B cell (primary cell): ENCODE results near the gene CACNA2D1. TPM values are rescaled to one million over a fixed set of nuclear protein-coding genes. Genes with fewer than 3 reads are reported as not detected.

ENCODE experiments used
- ATAC-seq: fragments of 200-7000 bp; cut with Tn5 transposase; one replicate; pipeline ENCODE4 v1.10.0; 2021; ENCODE audit warnings: low read depth, mild to moderate bottlenecking, moderate number of reproducible peaks, moderate library complexity
- CTCF ChIA-PET: fragments of 350-600 bp; sonication (Branson Sonifier 250); formaldehyde crosslinking; loops from one replicate; lab custom pipeline; 2021; ENCODE audit warnings: antibody characterized with exemption, inconsistent platforms; lab: Charles Lee
- POLR2A ChIA-PET: fragments of 350-600 bp; sonication (Branson Sonifier 250); formaldehyde crosslinking; loops from one replicate; lab custom pipeline; 2021; ENCODE audit warnings: antibody characterized with exemption; lab: Charles Lee
- DNase-seq: peaks from one replicate; pipeline ENCODE4 v3.0.0; 2013
- H2AFZ ChIP-seq: 2 replicates; pipeline ENCODE4 v1.6.1; 2012; ENCODE audit warnings: mild to moderate bottlenecking, low read depth, low read length; ENCODE audit not compliant: insufficient read depth, poor library complexity, severe bottlenecking
- H3K27ac ChIP-seq, 2 donors: 1 replicate in 1 of 2; 2 replicates in 1 of 2; pipeline ENCODE4 v1.5.1; 2012 to 2013; ENCODE audit warnings: low read length in 2 of 2, mild to moderate bottlenecking in 2 of 2, moderate library complexity in 1 of 2
- H3K27me3 ChIP-seq, 4 experiments: fragments of 200-600 bp in 1 of 4; sonication (generic) in 1 of 4; replicated peaks in 1 of 4; 1 replicate in 2 of 4; 2 replicates in 2 of 4; pipeline versions ENCODE4 v1.6.1 to v1.7.0; 2013 to 2016; ENCODE audit warnings: low read length in 3 of 4, mild to moderate bottlenecking in 2 of 4, mixed read lengths in 1 of 4, moderate library complexity in 1 of 4; ENCODE audit not compliant: insufficient read depth in 4 of 4, control insufficient read depth in 3 of 4; ENCODE audit errors: control extremely low read depth in 1 of 4
- H3K36me3 ChIP-seq, 2 experiments: replicated peaks in 1 of 2; 1 replicate in 1 of 2; 2 replicates in 1 of 2; pipeline versions ENCODE4 v1.6.1 to v1.7.1; 2013; ENCODE audit warnings: low read length in 1 of 2; ENCODE audit not compliant: insufficient read depth in 2 of 2, control insufficient read depth in 1 of 2; ENCODE audit errors: control extremely low read depth in 1 of 2, extremely low read depth in 1 of 2
- H3K4me1 ChIP-seq, 2 donors: fragments of 200-600 bp in 1 of 2; sonication (generic) in 1 of 2; 1 replicate in 1 of 2; 2 replicates in 1 of 2; pipeline versions ENCODE4 v1.5.1 to v1.6.1; 2013 to 2017; ENCODE audit warnings: low read length in 2 of 2; ENCODE audit not compliant: control insufficient read depth in 2 of 2, insufficient read depth in 2 of 2
- H3K4me2 ChIP-seq: replicated peaks from 2 replicates; pipeline ENCODE3; 2012; ENCODE audit warnings: mild to moderate bottlenecking, low read depth, low read length; ENCODE audit not compliant: poor library complexity, severe bottlenecking
- H3K4me3 ChIP-seq, 5 experiments: fragments of 200-600 bp in 1 of 5; sonication (generic) in 1 of 5; 1 replicate in 3 of 5; 2 replicates in 2 of 5; pipeline versions ENCODE4 v1.5.1 to v1.7.0; 2011 to 2016; ENCODE audit warnings: low read length in 4 of 5, mild to moderate bottlenecking in 4 of 5, low read depth in 2 of 5, control low read depth in 1 of 5, moderate library complexity in 1 of 5; ENCODE audit not compliant: insufficient read depth in 1 of 5; ENCODE audit errors: control extremely low read depth in 1 of 5, extremely low read depth in 1 of 5
- H3K79me2 ChIP-seq: fragments of 200-600 bp; sonication (generic); one replicate; pipeline ENCODE4 v1.6.0; 2016; ENCODE audit warnings: low read length; ENCODE audit not compliant: control insufficient read depth, insufficient read depth
- H3K9ac ChIP-seq: fragments of 200-600 bp; sonication (generic); 2 replicates; pipeline ENCODE4 v1.6.1; 2017; ENCODE audit warnings: mild to moderate bottlenecking, low read length, moderate library complexity
- H3K9me3 ChIP-seq, 3 donors: one replicate each; pipeline versions ENCODE4 v1.6.1 to v1.7.1; 2013; ENCODE audit warnings: low read length in 2 of 3; ENCODE audit not compliant: control insufficient read depth in 2 of 3, insufficient read depth in 1 of 3; ENCODE audit errors: control extremely low read depth in 1 of 3
- H4K20me1 ChIP-seq: 2 replicates; pipeline ENCODE4 v1.6.0; 2012; ENCODE audit warnings: mild to moderate bottlenecking, low read length; ENCODE audit not compliant: insufficient read depth, control insufficient read depth, poor library complexity, severe bottlenecking
- H3K27ac Mint-ChIP-seq: one replicate; pipeline ENCODE4 v1.8.0; 2021; ENCODE audit warnings: mixed read lengths
- H3K27me3 Mint-ChIP-seq: one replicate; pipeline ENCODE4 v1.8.0; 2021; ENCODE audit warnings: mixed read lengths
- H3K4me1 Mint-ChIP-seq: one replicate; pipeline ENCODE4 v1.8.0; 2021; ENCODE audit warnings: mixed read lengths
- H3K4me3 Mint-ChIP-seq: one replicate; pipeline ENCODE4 v1.8.0; 2021; ENCODE audit warnings: mixed read lengths
- H3K9me3 Mint-ChIP-seq: one replicate; pipeline ENCODE4 v1.8.0; 2022; ENCODE audit warnings: mixed read lengths; ENCODE audit not compliant: insufficient read depth
- EZH2 ChIP-seq: IDR thresholded peaks from 2 replicates; pipeline ENCODE4 v1.6.1; 2012; ENCODE audit warnings: borderline replicate concordance, low read depth, mild to moderate bottlenecking, moderate library complexity, low read length; ENCODE audit not compliant: insufficient read depth, poor library complexity, severe bottlenecking
- WGBS: methylation state at CpG from one replicate; pipeline ENCODE4 v1.1.5; 2013; ENCODE audit warnings: missing lambda C conversion rate; ENCODE audit not compliant: insufficient coverage; 5-methylcytosine and 5-hydroxymethylcytosine counted together
- intact Hi-C: fragments of 100-400 bp; cut with micrococcal nuclease; formaldehyde crosslinking; loops from one replicate; pipeline ENCODE4 v1.10.0; 2022
- polyA plus RNA-seq: library from polyadenylated mRNA; depleted of rRNA; stranded (reverse); fragments of >200 nt; gene quantifications from 2 replicates; pipeline ENCODE4 v1.2.3, GENCODE V29; 2012
- total RNA-seq, 2 donors: library from RNA; stranded (reverse); fragments of 120-200 nt in 1 of 2; gene quantifications; 1 replicate in 1 of 2; 2 replicates in 1 of 2; pipeline versions ENCODE4 v1.2.3 to v1.2.4, GENCODE V29; 2013 to 2022
- TF ChIP-seq, protein P1 (sequence below): fragments of 200-600 bp; IDR thresholded peaks from one replicate; pipeline ENCODE4 v1.8.0; 2022; ENCODE audit warnings: antibody characterized with exemption, mild to moderate bottlenecking

Gene CACNA2D1
- total and polyA plus RNA-seq, 2 donors (not counting 1 experiment from before 2014, with no cell fraction given) = not detected

GRCh38 chr7:82152858-82153257 is 290.7 kb downstream of the CACNA2D1 start:
- ChIA-PET CTCF (no interaction called here), POLR2A (no interaction called here)
- no peak for ATAC-seq
- H3K4me1 Mint-ChIP-seq = no peaks in the 10 kb centered on the region
- no peak overlapping the region for H3K9ac ChIP-seq
- H3K79me2 ChIP-seq = no peaks in the 10 kb centered on the region
- H3K27ac Mint-ChIP-seq = no peak overlapping the region
- no peak overlapping the region for H3K27ac ChIP-seq
- no peak for TF ChIP-seq EZH2
- TF ChIP-seq, protein P1, sequence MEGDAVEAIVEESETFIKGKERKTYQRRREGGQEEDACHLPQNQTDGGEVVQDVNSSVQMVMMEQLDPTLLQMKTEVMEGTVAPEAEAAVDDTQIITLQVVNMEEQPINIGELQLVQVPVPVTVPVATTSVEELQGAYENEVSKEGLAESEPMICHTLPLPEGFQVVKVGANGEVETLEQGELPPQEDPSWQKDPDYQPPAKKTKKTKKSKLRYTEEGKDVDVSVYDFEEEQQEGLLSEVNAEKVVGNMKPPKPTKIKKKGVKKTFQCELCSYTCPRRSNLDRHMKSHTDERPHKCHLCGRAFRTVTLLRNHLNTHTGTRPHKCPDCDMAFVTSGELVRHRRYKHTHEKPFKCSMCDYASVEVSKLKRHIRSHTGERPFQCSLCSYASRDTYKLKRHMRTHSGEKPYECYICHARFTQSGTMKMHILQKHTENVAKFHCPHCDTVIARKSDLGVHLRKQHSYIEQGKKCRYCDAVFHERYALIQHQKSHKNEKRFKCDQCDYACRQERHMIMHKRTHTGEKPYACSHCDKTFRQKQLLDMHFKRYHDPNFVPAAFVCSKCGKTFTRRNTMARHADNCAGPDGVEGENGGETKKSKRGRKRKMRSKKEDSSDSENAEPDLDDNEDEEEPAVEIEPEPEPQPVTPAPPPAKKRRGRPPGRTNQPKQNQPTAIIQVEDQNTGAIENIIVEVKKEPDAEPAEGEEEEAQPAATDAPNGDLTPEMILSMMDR = no peak
- H4K20me1 ChIP-seq = no peaks in the 10 kb centered on the region
- H3K4me2 ChIP-seq = no peak overlapping the region
- H3K27me3 ChIP-seq = no peaks in the 10 kb centered on the region
- H3K36me3 ChIP-seq = no peaks in the 10 kb centered on the region
- H3K9me3 ChIP-seq = peaks cover 0 to 9% (median 0%) of the 10 kb centered on the region in 3 donors
- intact Hi-C loops = no loop called here
- no peaks in the 10 kb centered on the region for H3K27me3 Mint-ChIP-seq
- H2AFZ ChIP-seq = no peak overlapping the region
- no peak overlapping the region for H3K4me3 Mint-ChIP-seq
- no peaks in the 10 kb centered on the region for H3K4me1 ChIP-seq
- 100% methylated on average over 1 of the region's 1 CpG for WGBS
- no peak for DNase-seq
- peaks cover 2% of the 10 kb centered on the region for H3K9me3 Mint-ChIP-seq
- H3K4me3 ChIP-seq = no peak overlapping the region

DNA sequence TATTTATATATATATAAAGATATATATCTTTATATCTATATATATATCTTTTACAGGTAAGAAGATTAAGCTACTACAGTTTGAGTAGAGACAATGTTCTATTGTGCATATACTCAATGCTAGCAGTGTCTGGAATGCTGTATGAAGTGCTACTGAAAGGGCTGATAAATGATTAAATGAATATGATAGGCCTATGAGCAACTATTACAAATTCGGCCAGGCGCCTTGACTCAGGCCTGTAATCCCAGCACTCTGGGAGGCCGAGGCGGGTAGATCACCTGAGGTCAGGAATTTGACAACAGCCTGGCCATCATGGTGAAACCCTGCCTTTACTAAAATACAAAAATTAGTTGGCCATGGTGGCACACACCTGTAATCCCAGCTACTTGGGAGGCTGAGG is 297.1 kb downstream of the CACNA2D1 start:
- Histone ChIP-seq H3K27me3 (no peaks in the 10 kb centered on the region), H3K9ac (no peak overlapping the region), H3K4me3 (no peak overlapping the region), H3K4me1 (no peaks in the 10 kb centered on the region), H4K20me1 (no peaks in the 10 kb centered on the region), H2AFZ (no peak overlapping the region), H3K36me3 (no peaks in the 10 kb centered on the region), H3K27ac (no peak overlapping the region), H3K9me3 (peaks cover 0 to 9% (median 0%) of the 10 kb centered on the region in 3 donors), H3K4me2 (no peak overlapping the region), H3K79me2 (no peaks in the 10 kb centered on the region)
- ATAC-seq (no peak), DNase-seq (no peak)
- Mint-ChIP-seq H3K9me3 (no peaks in the 10 kb centered on the region), H3K27ac (no peak overlapping the region), H3K4me3 (no peak overlapping the region), H3K4me1 (no peaks in the 10 kb centered on the region), H3K27me3 (no peaks in the 10 kb centered on the region)
- CTCF ChIA-PET = no interaction called here
- TF ChIP-seq, protein P1 = no peak
- TF ChIP-seq EZH2 = no peak
- WGBS = 100% methylated on average over 4 of the region's 4 CpGs
- POLR2A ChIA-PET = no interaction called here
- intact Hi-C loops = no loop called here
